NCI-H2196 (cell line): ENCODE results near the gene CPOX.
A peak's percentile ranks its signal among the peaks of the same experiment; 100 is the strongest.
"Not testable (repeated sequence)": the region's sequence is repeated elsewhere in the genome, so short reads cannot be mapped to it uniquely, and the experiment has no call there.

Experiments used
- DNase-seq: peaks from one replicate; lab custom pipeline; 2025; ENCODE audit not compliant: unreplicated experiment; lab: John Stamatoyannopoulos, UW

The CPOX gene

GRCh38 chr3:98593046-98593936, at the start of gene CPOX:
Gene CPOX, minus strand, starts transcription at chr3:98593611. Its CDS starts 107 bp downstream, at chr3:98593504.
- DNase-seq = peak; percentile 91

DNA sequence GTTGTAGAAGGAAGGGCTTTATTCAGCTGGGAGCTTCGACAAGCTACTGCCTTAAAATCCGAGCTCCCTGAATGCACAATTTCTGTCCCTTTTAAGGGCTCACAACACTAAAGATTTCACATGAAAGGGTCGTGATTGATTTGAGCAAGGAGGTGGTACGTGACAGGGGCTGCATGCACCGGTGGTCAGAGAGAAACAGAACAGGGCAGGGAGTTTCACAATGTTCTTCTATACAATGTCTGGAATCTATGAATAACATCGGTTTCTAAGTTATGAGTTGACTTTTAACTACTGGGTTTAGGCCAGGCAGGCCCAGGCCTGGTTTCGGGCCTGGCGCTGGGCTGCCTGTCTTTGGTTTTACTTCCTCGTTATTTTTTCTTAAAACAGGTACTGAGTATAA, 49.4 kb upstream of the CPOX start:
- DNase-seq = not testable (repeated sequence)

- not testable (repeated sequence) for DNase-seq
Measured at GRCh38 chr3:98641756-98642155, 48.3 kb upstream of the CPOX start.

- DNase-seq = not testable (repeated sequence)
Measured at GRCh38 chr3:98638515-98638914, 45.1 kb upstream of the CPOX start.

DNA sequence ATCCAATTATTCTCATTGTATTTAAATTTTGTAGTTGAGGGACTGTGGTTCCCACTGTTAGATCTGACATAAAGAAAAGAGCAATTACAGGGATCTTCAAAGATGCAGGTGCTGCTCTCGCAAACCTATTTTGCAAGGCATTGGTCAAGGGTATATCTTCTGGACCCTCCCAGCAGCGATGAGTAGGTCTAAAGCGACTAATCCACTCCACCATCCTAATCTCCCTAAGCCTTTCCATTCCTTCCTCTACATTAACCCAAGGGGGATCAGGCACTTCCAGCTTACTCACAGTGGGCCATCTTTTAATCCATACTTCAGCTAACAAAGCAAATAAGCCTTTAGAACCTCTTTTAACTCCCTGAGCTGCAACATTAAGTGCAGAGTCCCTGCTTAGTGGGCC, 37.0 kb upstream of the CPOX start:
- no peak for DNase-seq

DNA sequence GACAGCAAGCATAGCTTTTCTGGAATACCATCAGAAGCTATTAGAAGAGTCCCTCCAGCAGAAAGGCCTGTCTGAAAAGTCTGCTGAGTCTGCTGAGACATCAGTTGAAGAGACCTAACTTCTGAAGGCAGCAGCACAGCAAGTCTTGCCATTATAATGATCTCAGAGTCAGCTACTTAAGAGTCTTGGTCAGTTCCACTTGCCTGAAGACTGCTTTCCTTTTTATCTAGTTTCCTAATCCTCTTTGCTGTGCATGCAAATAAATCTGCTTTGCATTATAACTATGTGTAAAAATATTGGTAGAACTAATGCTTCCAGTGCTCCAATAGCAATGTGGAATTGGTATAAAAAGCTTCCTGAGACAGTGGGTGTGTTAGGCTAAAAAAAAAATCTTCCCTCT, 34.9 kb upstream of the CPOX start:
- no peak for DNase-seq

- DNase-seq = no peak
Measured at GRCh38 chr3:98626151-98626550, 32.7 kb upstream of the CPOX start.

DNA sequence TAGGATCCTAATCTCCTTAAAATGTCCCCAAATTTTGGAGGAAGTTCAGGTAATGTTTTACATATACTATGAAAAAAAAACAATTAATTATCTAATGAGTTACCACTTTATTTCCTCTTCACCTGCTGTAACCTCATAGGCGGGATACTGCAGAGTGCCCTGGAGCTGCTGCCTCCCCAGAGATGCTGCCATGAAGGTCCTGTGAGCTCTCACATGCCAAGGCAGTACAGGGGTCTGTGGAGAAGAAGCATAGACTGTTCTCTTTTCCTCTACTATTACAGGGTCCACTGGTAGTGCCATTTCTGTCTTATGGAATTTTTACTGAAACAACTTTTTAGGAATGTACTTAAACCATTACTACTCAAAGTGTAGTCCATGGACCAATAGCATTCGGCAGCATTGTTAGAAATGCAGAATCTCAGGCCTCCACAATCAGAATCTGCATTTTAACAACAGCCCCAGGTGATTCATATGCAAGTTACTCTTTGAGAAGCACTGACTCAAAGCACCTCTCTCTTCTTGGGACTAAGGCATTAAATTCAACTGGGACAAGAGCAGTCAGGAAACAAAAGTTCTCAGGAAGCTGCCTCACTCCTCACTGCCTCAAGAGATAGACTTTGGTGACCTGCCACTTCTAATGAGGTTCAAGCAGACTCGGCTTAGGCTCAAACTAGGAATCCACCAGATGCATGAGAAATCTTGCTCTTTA, 30.3 kb upstream of the CPOX start:
- no peak for DNase-seq

DNA sequence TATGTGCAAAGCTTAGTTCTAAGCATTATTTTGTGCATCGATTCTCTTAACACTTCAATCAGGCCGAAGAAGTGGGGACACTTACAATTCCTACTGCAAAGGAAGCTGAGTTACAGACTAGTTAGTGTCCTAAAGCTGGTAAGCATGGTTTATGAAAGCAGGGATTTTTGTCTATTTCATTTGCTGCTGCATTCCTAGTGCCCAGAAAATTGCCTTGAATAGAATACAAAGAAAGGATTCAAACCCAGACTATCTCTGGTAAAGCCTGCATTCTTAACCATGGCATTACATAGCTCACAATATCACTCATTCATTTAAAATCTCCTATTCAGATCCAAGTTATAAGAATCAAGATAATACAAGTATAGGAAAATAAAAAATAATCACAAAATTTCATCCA, 24.4 kb upstream of the CPOX start:
- DNase-seq = no peak

- DNase-seq = no peak
Measured at GRCh38 chr3:98613616-98614015, 20.2 kb upstream of the CPOX start.

DNA sequence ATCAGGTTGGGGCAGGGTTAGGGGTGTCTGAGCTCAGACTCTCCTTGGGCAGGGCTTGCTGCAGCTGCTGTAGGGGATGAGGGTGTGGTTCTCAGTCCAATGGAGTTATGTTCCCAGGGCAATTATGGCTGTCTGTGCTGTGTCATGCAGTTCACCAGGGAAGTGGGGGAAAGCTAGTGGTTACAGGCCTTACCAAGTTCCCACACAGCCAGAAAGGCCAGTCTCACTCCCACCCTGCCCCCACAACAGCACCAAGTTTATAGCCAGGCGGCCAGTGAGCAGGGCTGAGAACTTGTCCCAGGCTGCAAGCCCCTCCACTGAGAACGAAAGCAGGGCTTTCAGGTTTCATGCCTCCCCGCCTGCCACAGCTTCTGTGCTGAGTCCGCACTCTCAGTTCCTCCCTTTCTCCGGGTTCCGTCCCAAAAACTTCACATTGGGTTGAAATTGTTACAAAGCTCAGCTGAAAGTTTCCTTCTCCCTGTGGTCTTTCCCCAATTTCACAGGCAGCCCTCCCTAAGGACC, 19.6 kb upstream of the CPOX start:
- no peak for DNase-seq

GRCh38 chr3:98612587-98612986, 19.2 kb upstream of the CPOX start:
- no peak for DNase-seq

- DNase-seq = no peak
Measured at GRCh38 chr3:98608029-98608428, 14.6 kb upstream of the CPOX start.

DNA sequence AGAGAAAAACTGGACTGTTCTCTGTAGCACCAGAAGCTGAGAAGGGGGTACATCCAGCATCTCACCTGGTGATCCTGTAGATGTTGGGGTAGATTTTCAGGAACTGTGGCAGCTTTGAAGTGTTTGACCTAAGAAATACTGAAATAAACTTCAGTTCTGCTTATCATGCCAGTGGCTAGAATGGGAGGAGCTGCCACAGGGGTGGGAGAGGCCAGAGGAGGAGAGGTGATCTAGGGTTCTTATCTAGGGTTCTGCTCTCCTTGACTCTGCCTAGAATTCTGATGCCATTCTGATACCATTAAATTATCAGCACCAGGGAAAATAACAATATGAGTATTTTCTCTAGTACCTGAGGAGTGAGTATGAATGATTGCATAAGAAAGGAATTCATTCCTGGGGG, 10.2 kb upstream of the CPOX start:
- no peak for DNase-seq

GRCh38 chr3:98602078-98602678, 8.8 kb upstream of the CPOX start:
- DNase-seq = peak; percentile 56

- no peak for DNase-seq
Measured at GRCh38 chr3:98601180-98601579, 7.8 kb upstream of the CPOX start.

DNA sequence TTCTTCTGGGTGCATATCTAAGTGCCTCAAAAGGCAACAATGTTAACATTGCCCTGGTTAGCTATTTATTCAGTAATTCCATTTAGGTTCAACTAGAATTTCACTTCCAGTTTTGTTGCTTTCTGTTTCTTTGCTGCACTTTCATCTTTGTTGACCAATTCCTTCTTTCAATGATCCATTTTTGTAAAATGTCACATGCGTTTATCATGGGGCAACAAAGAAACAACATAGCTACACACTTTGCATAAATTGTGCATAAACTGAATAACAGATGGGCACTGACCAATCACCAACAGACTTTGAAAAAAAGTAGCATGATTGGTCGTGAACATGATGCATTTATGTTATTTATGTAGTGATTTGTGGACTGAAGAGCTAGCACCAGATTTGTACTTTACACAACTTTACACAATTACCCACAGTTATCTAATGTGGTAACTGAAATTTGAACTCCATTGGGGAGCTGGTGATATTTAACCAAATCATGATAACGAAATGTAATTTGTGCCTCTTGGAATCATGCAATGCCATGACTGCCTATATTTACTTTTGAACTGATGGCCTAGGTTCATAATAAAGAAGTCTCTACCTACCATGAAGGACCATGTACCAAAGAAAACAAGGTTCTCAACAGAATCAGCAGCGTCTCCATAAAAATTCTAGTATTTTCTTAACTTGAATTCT, 7.1 kb upstream of the CPOX start:
- DNase-seq = no peak

DNA sequence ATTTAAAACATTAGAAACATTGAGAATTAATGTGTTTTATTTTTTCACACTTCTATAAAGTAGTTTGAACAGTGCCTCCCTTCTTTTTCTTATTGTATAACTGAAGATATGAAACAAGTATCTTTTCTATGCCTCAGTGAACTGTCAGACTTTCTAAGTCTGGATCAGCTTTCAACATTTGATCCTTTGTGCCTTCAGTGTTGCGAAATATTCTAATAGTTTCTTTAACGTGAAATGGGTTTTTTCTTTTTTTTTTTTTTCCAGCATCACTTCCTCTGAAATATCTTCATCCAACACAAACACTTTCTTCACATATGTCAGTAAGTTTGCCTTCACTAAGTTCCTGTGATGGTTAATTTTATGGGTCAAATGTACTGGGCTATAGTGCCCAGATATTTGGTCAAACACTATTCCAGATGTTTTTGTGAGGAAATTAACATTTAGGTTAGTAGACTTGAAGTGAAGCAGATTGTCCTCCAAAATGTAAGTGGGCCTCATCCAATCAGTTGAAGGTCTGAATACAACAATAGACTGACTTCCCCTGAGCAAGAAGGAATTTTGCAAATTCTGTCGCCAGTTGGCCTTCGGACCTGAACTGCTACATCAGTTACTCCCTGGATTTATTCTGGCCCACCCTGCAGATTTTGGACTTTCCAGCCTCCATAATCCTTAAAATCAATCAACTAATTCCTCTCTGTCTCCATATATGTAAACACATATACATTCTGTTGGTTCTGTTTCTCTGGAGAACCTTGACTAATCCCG, 6.4 kb upstream of the CPOX start:
- DNase-seq = no peak

DNA sequence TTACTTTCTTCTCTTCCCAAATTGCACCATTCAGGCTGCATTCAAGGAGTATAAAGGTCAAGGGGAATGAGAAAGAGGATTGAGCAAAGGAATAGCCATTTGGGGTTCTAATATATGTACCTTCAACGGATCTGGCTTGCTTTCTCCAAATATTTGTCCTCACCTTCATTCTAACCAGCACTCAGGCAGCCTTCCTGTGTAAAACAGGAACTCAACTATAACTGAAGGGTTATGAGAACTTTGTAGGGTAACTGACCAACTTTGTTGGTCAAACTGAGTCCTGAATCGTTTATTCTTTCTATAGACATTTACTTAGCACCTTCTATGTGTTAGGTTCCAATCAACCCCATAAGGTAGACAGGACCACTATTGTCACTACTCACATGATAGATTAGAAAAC, 5.1 kb upstream of the CPOX start:
- no peak for DNase-seq
